Panc1 (cell line): ENCODE data around the gene HOXB7.

Source experiments
- CTCF ChIP-seq: fragments of 450-650 bp; IDR thresholded peaks from 2 replicates; pipeline ENCODE4 v1.5.1; 2017; ENCODE audit warnings: mild to moderate bottlenecking
- POLR2AphosphoS5 ChIP-seq: IDR thresholded peaks from 2 replicates; pipeline ENCODE4 v1.6.1; 2012; ENCODE audit warnings: mild to moderate bottlenecking, low read depth, low read length, moderate library complexity
- SIN3A ChIP-seq: IDR thresholded peaks from 2 replicates; pipeline ENCODE4 v1.6.1; 2012; ENCODE audit warnings: low read depth, mild to moderate bottlenecking, low read length, moderate library complexity, borderline replicate concordance; ENCODE audit not compliant: insufficient read depth
- TCF7L2 ChIP-seq: IDR thresholded peaks from 2 replicates; pipeline ENCODE4 v1.6.1; 2011; ENCODE audit warnings: mild to moderate bottlenecking, low read depth, low read length, inconsistent platforms
- TF ChIP-seq, protein P1 (sequence below), 2 experiments: IDR thresholded peaks; 2 replicates each; pipeline ENCODE4 v1.6.1; 2011 to 2012; ENCODE audit warnings: low read depth in 2 of 2, control low read depth in 1 of 2, low read length in 1 of 2, mild to moderate bottlenecking in 1 of 2, moderate library complexity in 1 of 2; ENCODE audit not compliant: insufficient read depth in 1 of 2

GRCh38 chr17:48565022-48565554, 45.7 kb downstream of the HOXB7 start:
- TF ChIP-seq CTCF (no peak), POLR2AphosphoS5 (no peak), TCF7L2 (no peak), SIN3A (0 out of 2 replicates have a peak, but pooled peaks have one; percentile 6)
- TF ChIP-seq, protein P1, sequence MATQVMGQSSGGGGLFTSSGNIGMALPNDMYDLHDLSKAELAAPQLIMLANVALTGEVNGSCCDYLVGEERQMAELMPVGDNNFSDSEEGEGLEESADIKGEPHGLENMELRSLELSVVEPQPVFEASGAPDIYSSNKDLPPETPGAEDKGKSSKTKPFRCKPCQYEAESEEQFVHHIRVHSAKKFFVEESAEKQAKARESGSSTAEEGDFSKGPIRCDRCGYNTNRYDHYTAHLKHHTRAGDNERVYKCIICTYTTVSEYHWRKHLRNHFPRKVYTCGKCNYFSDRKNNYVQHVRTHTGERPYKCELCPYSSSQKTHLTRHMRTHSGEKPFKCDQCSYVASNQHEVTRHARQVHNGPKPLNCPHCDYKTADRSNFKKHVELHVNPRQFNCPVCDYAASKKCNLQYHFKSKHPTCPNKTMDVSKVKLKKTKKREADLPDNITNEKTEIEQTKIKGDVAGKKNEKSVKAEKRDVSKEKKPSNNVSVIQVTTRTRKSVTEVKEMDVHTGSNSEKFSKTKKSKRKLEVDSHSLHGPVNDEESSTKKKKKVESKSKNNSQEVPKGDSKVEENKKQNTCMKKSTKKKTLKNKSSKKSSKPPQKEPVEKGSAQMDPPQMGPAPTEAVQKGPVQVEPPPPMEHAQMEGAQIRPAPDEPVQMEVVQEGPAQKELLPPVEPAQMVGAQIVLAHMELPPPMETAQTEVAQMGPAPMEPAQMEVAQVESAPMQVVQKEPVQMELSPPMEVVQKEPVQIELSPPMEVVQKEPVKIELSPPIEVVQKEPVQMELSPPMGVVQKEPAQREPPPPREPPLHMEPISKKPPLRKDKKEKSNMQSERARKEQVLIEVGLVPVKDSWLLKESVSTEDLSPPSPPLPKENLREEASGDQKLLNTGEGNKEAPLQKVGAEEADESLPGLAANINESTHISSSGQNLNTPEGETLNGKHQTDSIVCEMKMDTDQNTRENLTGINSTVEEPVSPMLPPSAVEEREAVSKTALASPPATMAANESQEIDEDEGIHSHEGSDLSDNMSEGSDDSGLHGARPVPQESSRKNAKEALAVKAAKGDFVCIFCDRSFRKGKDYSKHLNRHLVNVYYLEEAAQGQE (IDR thresholded peaks at IDR 0.05; ENCODE audit: insufficient read depth in 1 of 2, low read depth in 2 of 2, low read length in 1 of 2) = no peak
